Suprapubic skin (tissue), 4 donors: ENCODE results near the gene NEUROD2.

ENCODE experiments used
- EP300 ChIP-seq: sonication (generic); formaldehyde crosslinking; IDR thresholded peaks from one replicate; pipeline ENCODE4 v1.6.1; 2017; ENCODE audit warnings: antibody characterized with exemption
- POLR2A ChIP-seq, 2 donors: fragments of 450-650 bp; IDR thresholded peaks; one replicate each; pipeline ENCODE4 v1.6.1; 2017; ENCODE audit warnings: antibody characterized with exemption in 2 of 2, mild to moderate bottlenecking in 2 of 2, moderate library complexity in 2 of 2
- POLR2AphosphoS5 ChIP-seq, 3 donors: sonication (generic); formaldehyde crosslinking; IDR thresholded peaks; one replicate each; pipeline ENCODE4 v1.6.1; 2017; ENCODE audit warnings: antibody characterized with exemption in 3 of 3
- TF ChIP-seq, protein P1 (sequence below), 2 donors: fragments of 200-600 bp in 1 of 2; fragments of 450-650 bp in 1 of 2; sonication (generic) in 1 of 2; IDR thresholded peaks; one replicate each; pipeline ENCODE4 v1.5.1; 2016 to 2019; ENCODE audit warnings: antibody characterized with exemption in 2 of 2, mild to moderate bottlenecking in 1 of 2, moderate library complexity in 1 of 2

DNA sequence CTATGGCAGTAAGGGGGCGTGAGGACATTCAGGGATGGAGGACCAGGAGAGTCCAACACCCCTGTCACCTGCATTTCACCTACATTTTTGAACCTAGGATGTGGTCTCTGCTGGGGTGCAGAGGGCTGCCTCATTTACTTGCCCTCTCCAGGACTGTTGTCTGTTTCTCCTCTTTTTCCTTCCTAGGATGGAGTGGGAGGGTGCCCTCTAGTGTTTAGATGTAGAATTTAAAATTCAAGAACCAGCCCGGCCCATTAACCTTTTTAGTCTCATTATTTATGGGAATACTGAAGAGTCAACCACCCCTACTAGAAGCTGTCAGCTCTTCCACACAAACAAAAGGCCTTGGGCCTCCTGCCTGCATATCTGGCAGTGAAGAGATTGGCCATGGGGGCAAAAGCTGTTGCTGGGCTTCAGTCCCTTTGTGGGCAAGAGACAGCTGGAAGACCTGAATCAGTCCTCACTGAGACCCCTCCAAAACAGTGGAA lies 26.7 kb upstream of the NEUROD2 start:
- TF ChIP-seq POLR2A (IDR thresholded peaks at IDR 0.05): no peak
- TF ChIP-seq, protein P1, sequence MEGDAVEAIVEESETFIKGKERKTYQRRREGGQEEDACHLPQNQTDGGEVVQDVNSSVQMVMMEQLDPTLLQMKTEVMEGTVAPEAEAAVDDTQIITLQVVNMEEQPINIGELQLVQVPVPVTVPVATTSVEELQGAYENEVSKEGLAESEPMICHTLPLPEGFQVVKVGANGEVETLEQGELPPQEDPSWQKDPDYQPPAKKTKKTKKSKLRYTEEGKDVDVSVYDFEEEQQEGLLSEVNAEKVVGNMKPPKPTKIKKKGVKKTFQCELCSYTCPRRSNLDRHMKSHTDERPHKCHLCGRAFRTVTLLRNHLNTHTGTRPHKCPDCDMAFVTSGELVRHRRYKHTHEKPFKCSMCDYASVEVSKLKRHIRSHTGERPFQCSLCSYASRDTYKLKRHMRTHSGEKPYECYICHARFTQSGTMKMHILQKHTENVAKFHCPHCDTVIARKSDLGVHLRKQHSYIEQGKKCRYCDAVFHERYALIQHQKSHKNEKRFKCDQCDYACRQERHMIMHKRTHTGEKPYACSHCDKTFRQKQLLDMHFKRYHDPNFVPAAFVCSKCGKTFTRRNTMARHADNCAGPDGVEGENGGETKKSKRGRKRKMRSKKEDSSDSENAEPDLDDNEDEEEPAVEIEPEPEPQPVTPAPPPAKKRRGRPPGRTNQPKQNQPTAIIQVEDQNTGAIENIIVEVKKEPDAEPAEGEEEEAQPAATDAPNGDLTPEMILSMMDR (IDR thresholded peaks at IDR 0.05): peak; percentile 66 to 68
- TF ChIP-seq POLR2AphosphoS5 (IDR thresholded peaks at IDR 0.05): no peak
- no peak for TF ChIP-seq EP300
